Bone marrow (tissue), 2 donors: ENCODE results near the gene RFFL.
"Not testable (repeated sequence)": the region's sequence is repeated elsewhere in the genome, so short reads cannot be mapped to it uniquely, and the experiment has no call there.

Experiments used
- DNase-seq, 2 donors: peaks; one replicate each; lab custom pipeline; 2025; lab: John Stamatoyannopoulos, UW

Gene RFFL

DNA sequence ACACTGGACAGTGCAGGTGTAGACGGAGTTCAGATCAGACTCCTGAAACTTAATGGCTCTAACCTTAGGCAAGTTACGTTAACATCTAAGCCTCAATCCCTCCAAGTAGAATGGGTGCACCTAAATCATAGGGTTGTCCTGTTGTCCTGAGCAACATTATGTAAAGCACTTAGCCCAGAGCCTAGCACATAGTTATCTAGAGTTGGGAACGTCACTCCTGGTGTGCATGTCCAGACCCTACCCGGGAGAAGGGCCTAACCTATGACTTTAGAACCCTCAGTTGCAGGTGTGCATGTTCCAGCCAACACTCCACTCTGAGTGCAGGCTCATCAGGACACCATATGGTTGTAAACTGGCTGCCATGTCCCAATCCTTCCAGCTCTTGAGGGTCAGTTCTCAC is 57.2 kb downstream of the RFFL start:
- DNase-seq: no peak

DNA sequence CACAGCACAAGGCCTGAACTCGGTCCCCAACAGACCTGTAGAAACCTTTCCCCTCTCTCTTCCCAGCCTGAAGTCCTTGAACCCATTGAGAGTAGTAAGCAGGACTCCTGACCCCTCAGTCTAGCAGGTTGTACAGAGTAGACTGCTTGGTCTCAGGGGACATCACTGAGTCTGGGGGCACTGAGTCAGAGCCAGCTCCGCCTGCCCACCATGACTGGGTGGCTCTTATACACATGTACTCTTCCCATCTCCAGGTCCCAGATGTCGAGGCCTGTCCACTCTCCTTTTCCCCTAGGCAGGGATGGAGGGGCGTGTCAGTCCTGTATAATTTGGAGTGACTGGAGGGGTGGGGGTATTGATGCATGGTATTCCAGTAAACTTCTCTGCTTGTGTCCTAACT is 59.7 kb downstream of the RFFL start:
- DNase-seq: no peak

DNA sequence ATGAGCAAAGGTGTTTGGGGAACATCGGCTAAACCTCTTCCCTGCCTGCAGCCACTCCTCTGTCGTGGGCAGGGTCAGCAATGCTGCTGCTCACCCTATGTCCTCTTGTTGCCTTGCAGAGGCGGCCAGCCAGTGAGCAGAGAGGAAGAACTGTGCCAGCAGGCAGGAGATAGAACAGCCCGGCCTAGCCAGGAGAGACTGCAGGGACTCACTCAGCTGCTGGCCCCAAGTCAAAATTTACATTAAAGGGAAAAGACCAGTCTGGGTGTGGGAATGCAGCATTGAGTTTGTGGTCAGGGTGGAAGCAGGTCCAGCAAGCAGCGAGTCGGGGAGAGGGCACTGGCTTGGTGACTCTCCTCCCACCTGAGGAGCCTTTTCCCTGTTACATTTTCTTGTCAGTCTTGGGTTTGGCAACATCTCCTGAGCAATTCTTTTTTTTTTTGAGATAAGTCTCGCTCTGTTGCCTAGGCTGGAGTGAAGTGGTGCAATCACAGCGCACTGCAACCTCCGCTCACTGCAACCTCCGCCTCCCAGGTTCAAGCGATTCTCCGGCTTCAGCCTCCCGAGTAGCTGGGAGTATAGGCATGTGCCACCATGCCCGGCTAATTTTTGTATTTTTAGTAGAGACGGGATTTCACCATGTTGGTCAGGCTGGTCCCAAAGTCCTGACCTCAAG is 60.5 kb downstream of the RFFL start:
- no peak for DNase-seq

- DNase-seq: no peak
These were observed 62.0 kb downstream of the RFFL start for GRCh38 chr17:35001549-35001948.

DNA sequence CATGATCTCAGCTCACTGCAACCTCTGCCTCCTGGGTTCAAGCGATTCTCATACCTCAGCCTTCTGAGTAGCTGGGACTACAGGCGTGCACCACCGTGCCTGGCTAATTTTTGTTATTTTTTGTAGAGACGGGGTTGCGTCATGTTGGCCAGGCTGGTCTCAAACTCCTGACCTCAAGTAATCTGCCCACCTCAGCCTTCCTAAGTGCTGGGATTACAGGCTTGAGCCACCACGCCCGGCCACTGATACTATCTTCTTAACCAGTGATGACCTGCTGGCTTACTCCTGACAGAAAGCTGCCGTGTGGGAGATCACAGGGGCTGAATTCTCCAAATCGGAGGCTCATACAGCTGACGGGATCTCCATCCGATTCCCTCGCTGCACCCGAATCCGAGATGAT is 62.5 kb downstream of the RFFL start:
- DNase-seq: not testable (repeated sequence)

DNA sequence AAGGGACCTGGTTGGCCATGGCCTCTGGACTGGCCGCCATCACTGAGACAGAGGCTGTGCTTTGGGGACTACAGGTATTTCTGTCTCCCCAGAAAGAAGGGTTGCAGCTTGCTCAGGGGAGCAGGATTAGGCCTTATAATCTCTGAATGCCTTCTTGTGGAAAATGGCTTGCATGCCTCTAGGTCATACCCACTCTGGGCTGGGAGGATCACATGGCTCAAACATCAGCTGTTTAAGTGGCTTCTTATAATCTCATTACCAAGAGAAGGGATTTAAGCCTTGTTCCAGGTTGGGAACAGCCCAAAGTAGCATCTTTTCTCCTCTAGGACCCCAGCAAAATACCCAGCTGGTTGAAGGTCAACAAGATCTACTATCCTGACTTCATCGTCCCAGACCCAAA is 64.1 kb downstream of the RFFL start:
- DNase-seq: no peak

GRCh38 chr17:34998205-34998604 is 65.3 kb downstream of the RFFL start:
- DNase-seq: peak; percentile 51 to 65

GRCh38 chr17:34997355-34997862 is 66.1 kb downstream of the RFFL start:
- no peak for DNase-seq

- no peak for DNase-seq
These were observed 66.9 kb downstream of the RFFL start for GRCh38 chr17:34996422-34997285.

DNA sequence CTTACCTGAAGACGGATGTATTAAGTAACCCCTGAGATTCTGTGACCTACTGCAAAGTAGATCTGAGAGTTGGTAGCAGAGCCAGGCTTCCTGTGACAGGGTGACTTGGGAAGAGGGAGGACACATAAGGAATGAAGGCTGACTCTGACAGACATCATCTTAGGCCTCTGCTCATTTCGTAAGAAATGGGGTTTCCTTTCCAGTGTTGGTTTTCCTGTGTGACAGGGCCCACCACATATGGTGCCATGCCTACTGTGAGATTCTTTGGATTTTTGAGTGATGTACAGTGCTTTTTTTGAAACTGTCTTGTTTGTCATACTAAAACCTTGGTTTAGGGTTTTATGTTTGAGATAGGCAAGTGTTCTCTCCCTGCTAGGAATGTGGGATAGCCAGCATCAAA is 70.5 kb downstream of the RFFL start:
- no peak for DNase-seq

- DNase-seq: no peak
These were observed 71.9 kb downstream of the RFFL start for GRCh38 chr17:34991606-34992005.

GRCh38 chr17:34990921-34991365 is 72.6 kb downstream of the RFFL start:
- no peak for DNase-seq

- DNase-seq: no peak
These were observed 74.0 kb downstream of the RFFL start for GRCh38 chr17:34989473-34989872.

DNA sequence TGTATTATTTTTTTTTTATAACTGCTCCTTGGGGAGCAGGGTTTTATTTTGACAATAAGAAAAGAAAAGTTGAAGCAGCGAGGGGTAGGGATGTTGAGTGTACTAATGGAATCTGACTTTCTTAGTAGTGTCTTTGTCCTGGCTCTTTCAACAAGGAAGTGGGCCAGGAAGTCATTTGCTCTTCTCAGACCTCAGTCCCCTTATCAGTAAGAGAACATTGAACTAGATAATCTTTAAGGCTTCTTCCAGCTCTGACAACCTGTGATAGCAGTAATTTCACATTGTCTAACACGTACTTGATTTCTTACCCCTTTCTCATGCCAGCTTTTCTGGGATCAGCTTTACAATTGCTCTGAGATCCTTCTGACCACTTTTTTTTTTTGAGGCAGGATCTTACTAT is 74.9 kb downstream of the RFFL start:
- DNase-seq: no peak

GRCh38 chr17:34987232-34987631 is 76.3 kb downstream of the RFFL start:
- DNase-seq: no peak

DNA sequence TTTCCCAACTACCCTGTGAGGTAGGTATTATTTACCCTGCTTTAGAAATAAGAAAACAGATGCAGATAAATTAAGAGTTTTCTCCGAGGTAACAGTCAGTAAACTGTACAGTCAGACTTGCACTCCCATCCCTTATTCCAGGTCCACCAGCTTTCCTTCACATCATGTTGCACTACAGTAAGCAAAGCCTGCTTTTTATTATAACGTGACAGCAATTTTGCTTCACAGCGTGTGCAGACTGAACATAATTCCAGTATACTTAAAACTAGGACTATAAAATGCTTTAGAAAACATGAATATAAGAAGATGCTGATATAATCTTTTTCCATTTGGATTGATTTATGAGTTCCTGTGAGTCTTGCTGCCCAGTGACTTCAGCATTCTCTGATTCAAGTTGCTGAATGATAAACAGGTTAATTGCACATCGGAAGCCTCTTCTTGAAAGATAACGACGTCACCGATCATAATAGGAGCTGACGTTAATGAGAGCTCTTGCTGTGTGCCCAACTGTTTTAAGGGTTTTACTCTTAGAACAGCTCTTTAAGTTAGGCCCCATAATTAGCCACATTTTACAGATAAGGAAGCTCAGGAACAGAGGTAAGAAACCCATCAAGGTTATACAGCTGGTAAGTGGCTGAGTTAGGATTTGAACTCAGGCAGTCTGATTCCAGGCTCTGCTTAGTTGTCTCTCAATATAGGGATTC is 81.8 kb downstream of the RFFL start:
- no peak for DNase-seq

GRCh38 chr17:34980681-34981537 is 82.6 kb downstream of the RFFL start:
- peak; percentile 74 to 96 for DNase-seq

DNA sequence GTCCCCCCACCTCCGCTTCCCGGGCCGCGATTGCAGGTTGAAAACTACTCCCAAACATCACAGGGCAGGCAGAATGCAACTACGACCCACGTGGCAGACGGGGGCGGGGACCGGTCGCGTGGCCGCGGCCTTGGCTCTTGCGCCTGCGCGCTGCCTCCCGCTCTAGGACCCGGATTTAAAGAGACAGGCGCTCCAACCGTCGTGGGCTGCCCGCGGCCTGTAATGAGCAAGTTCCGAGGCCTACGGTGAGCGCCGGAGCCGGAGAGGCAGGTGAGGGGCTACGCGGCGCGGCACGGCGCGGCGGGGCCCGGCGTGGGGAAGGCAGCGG is 83.2 kb downstream of the RFFL start, which contains the start of gene LIG3:
Gene LIG3 (plus strand): TSS at position 160 of the 328 bp plus-strand sequence. CDS start 2,494 bp downstream, outside the sequence.
- peak; percentile 77 to 96 for DNase-seq

DNA sequence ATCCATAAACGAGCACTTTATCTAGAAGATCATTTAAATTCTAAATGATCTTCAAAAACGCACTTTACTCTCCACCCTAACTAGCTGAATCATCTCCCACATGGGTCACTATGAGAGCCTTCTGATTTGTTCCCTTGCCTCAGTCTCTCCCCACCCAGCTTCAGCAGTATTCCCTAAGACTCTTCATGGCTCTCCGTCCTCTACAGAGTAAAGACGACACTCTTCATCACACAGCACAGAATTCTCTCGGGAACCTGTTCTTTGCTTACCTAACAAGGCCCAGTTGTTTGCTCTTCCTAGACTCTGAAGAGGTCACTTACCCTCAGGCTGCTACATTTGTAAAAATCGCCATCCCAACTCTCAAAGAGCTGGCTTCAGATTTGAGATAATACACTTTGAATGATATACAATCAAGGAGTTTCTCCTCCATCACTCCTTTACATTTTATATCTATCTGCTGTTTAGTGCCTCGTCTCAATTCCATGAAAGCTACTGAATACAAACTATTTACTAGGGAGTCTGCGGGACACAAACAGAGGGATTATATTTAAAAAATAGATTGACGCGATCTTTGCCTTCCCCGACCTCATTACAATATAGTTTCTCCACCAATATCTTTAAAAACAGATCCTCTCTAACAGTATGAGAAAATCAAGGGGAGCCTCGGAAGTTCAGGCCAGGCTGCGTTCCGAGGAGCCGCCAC is 83.7 kb downstream of the RFFL start:
- no peak for DNase-seq

DNA sequence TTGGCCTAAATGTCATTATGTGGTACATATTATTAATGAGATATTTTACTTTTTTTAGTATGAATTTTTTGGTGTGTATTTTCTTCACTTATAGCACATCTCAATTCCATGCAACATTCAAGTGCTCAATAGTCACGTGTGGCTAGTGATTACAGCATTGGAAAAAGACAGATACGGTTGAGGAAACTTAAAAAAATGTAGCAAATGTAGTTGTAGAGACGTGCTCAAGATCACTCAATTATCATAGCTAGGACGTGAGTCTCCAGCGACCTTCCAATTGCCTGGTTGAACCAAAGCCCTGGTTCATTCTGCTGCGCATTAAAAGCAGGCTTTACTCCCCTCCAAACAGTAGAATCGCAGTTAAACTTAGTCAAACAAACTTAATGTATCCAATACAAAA is 84.4 kb downstream of the RFFL start:
- DNase-seq: no peak
